Ishikawa (cell line): Measurements from ENCODE around the gene STAC2.
A peak's percentile ranks its signal among the peaks of the same experiment; 100 is the strongest.

Experiments
- CEBPB ChIP-seq: IDR thresholded peaks from 2 replicates; pipeline ENCODE4 v1.6.1; 2012
- CREB1 ChIP-seq: IDR thresholded peaks from 2 replicates; pipeline ENCODE4 v1.6.1; 2012; ENCODE audit warnings: low read depth
- EGR1 ChIP-seq: IDR thresholded peaks from 2 replicates; pipeline ENCODE4 v1.6.1; 2012
- EP300 ChIP-seq: IDR thresholded peaks from 2 replicates; pipeline ENCODE4 v1.6.1; 2012; ENCODE audit warnings: borderline replicate concordance
- FOXM1 ChIP-seq: IDR thresholded peaks from 2 replicates; pipeline ENCODE4 v1.6.1; 2012; ENCODE audit warnings: low read depth, borderline replicate concordance
- MAX ChIP-seq: IDR thresholded peaks from 2 replicates; pipeline ENCODE4 v1.6.1; 2012
- NFIC ChIP-seq: IDR thresholded peaks from 2 replicates; pipeline ENCODE4 v1.6.1; 2012
- RAD21 ChIP-seq: IDR thresholded peaks from 2 replicates; pipeline ENCODE4 v1.6.1; 2012; ENCODE audit warnings: low read depth
- TAF1 ChIP-seq: IDR thresholded peaks from 2 replicates; pipeline ENCODE4 v1.6.1; 2012; ENCODE audit warnings: low read depth, mild to moderate bottlenecking
- TCF12 ChIP-seq: IDR thresholded peaks from 2 replicates; pipeline ENCODE4 v1.6.1; 2012; ENCODE audit warnings: low read depth
- TEAD4 ChIP-seq: IDR thresholded peaks from 2 replicates; pipeline ENCODE4 v1.6.1; 2012
- YY1 ChIP-seq: IDR thresholded peaks from 2 replicates; pipeline ENCODE4 v1.6.1; 2012; ENCODE audit warnings: low read depth
- ZBTB7A ChIP-seq: IDR thresholded peaks from 2 replicates; pipeline ENCODE4 v1.6.1; 2012; ENCODE audit warnings: low read depth
- TF ChIP-seq, protein P1 (sequence below): IDR thresholded peaks from 2 replicates; pipeline ENCODE4 v1.6.1; 2012
- TF ChIP-seq, protein P2 (sequence below): IDR thresholded peaks from 2 replicates; pipeline ENCODE4 v1.6.1; 2012; ENCODE audit warnings: low read depth, mild to moderate bottlenecking

The STAC2 gene

GRCh38 chr17:39243155-39243554 is 17.4 kb upstream of the STAC2 start:
- TF ChIP-seq RAD21: no peak
- TF ChIP-seq FOXM1: no peak
- no peak for TF ChIP-seq NFIC
- no peak for TF ChIP-seq YY1
- TF ChIP-seq EP300: no peak
- TF ChIP-seq, protein P1, sequence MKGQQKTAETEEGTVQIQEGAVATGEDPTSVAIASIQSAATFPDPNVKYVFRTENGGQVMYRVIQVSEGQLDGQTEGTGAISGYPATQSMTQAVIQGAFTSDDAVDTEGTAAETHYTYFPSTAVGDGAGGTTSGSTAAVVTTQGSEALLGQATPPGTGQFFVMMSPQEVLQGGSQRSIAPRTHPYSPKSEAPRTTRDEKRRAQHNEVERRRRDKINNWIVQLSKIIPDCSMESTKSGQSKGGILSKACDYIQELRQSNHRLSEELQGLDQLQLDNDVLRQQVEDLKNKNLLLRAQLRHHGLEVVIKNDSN: no peak
- TF ChIP-seq CEBPB: no peak
- no peak for TF ChIP-seq TAF1
- TF ChIP-seq EGR1: no peak
- TF ChIP-seq MAX: no peak
- TF ChIP-seq, protein P2, sequence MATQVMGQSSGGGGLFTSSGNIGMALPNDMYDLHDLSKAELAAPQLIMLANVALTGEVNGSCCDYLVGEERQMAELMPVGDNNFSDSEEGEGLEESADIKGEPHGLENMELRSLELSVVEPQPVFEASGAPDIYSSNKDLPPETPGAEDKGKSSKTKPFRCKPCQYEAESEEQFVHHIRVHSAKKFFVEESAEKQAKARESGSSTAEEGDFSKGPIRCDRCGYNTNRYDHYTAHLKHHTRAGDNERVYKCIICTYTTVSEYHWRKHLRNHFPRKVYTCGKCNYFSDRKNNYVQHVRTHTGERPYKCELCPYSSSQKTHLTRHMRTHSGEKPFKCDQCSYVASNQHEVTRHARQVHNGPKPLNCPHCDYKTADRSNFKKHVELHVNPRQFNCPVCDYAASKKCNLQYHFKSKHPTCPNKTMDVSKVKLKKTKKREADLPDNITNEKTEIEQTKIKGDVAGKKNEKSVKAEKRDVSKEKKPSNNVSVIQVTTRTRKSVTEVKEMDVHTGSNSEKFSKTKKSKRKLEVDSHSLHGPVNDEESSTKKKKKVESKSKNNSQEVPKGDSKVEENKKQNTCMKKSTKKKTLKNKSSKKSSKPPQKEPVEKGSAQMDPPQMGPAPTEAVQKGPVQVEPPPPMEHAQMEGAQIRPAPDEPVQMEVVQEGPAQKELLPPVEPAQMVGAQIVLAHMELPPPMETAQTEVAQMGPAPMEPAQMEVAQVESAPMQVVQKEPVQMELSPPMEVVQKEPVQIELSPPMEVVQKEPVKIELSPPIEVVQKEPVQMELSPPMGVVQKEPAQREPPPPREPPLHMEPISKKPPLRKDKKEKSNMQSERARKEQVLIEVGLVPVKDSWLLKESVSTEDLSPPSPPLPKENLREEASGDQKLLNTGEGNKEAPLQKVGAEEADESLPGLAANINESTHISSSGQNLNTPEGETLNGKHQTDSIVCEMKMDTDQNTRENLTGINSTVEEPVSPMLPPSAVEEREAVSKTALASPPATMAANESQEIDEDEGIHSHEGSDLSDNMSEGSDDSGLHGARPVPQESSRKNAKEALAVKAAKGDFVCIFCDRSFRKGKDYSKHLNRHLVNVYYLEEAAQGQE: no peak
- TF ChIP-seq CREB1: no peak
- TF ChIP-seq TEAD4: no peak
- no peak for TF ChIP-seq ZBTB7A
- no peak for TF ChIP-seq TCF12

- no peak for TF ChIP-seq EP300
- TF ChIP-seq FOXM1: no peak
- no peak for TF ChIP-seq TCF12
- no peak for TF ChIP-seq TEAD4
- TF ChIP-seq CEBPB: no peak
- no peak for TF ChIP-seq TAF1
- no peak for TF ChIP-seq YY1
- TF ChIP-seq CREB1: no peak
- TF ChIP-seq ZBTB7A: no peak
- TF ChIP-seq RAD21: no peak
- no peak for TF ChIP-seq NFIC
- no peak for TF ChIP-seq MAX
- TF ChIP-seq, protein P1: no peak
- TF ChIP-seq, protein P2: no peak
- no peak for TF ChIP-seq EGR1
These were observed 14.9 kb upstream of the STAC2 start for GRCh38 chr17:39240631-39241030.

DNA sequence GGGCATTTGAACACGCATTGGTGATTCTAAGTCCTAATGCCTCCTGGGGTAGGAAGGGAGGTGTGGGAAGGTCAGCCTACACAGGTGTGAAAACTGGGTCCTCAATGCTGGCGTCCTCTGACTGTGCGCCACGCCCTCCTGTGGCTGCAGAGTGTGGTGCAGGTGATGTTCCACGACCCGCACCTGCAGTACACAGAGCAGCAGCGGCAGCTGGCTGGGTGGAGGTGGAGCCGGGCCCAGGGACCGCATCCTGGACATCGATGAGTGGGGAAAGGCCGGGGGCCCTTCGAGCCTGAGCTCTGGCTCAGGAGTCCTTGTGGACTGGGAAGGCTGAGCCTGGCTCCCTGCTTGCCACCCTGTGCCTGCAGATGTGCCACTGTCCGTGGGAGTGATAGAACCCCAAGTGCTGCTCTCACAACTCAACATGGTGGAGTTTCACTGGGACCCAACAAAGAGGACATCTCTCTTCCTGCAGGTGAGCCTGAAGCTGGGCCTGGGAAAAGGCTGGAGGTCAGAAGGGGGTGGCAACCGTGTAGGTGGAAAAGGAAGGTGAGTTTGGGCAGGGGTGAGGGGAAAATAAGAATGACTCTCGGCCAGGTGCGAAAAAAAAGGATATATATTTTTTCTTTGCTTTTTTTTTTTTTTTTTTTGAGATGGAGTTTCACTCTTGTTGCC is 14.0 kb upstream of the STAC2 start:
- TF ChIP-seq, protein P2: no peak
- peak; percentile 76 for TF ChIP-seq RAD21
- peak; percentile 64; the same call in 1 of the 2 replicates for TF ChIP-seq MAX

- TF ChIP-seq NFIC: peak; percentile 51; the same call in 1 of the 2 replicates
- no peak for TF ChIP-seq FOXM1
These were observed 12.7 kb upstream of the STAC2 start for GRCh38 chr17:39238311-39238972.

DNA sequence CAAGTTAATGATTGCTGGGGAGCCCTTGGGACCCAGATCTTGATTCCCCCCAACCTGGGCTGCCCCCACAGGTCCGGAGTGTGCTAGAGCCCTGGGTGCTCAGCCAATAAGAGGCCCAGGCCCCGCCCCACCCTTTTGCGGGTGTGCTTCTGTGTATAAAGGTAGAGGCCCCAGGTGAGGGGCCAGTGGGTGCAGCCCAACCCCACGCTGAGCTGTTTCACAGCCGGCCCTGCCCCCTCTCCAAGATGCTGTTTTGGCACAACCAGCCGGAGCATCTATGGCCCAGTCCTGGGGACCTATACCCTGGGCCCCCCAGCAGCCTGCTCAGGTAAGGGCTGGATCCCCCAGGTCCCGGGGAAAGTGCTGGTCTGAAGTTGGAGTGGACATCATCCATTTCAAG is 11.8 kb upstream of the STAC2 start:
- TF ChIP-seq CEBPB (no peak), NFIC (no peak), EGR1 (no peak), TAF1 (no peak)
